D721Med (cell line): ENCODE data around the gene MRPL54.

Source experiments
- DNase-seq: peaks from one replicate; pipeline ENCODE4 v3.0.0; 2011; ENCODE audit warnings: low spot score; ENCODE audit not compliant: insufficient read length
- FAIRE-seq: peaks from 2 replicates; lab custom pipeline; 2011; peaks lifted over from hg19 to GRCh38; lab: Jason Lieb, UNC
- TF ChIP-seq, protein P1 (sequence below): IDR thresholded peaks from 2 replicates; pipeline ENCODE4 v1.5.1; 2012; ENCODE audit warnings: mild to moderate bottlenecking, control low read depth; ENCODE audit not compliant: insufficient read depth; ENCODE audit errors: missing control alignments

The MRPL54 gene

DNA sequence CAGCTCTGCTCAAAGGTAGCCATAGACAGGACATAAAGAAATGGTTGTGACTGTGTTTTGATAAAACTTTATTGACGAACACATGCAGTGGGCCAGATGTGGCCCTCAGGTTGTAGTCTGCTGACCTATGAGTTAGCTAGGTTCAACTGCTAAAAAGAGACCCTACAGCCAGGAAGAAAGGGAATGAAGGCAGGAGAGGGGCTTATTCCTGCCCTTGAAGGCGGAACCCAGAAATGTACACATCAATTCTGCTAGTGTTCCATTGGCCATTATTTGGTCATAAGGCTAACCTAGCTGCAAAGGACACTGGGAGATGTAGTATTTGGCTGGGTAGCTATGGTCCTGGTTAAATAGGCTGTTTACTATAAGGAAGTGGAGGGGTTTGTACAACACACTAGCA, 19.0 kb upstream of the MRPL54 start:
- TF ChIP-seq, protein P1, sequence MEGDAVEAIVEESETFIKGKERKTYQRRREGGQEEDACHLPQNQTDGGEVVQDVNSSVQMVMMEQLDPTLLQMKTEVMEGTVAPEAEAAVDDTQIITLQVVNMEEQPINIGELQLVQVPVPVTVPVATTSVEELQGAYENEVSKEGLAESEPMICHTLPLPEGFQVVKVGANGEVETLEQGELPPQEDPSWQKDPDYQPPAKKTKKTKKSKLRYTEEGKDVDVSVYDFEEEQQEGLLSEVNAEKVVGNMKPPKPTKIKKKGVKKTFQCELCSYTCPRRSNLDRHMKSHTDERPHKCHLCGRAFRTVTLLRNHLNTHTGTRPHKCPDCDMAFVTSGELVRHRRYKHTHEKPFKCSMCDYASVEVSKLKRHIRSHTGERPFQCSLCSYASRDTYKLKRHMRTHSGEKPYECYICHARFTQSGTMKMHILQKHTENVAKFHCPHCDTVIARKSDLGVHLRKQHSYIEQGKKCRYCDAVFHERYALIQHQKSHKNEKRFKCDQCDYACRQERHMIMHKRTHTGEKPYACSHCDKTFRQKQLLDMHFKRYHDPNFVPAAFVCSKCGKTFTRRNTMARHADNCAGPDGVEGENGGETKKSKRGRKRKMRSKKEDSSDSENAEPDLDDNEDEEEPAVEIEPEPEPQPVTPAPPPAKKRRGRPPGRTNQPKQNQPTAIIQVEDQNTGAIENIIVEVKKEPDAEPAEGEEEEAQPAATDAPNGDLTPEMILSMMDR, result no peak
- FAIRE-seq (no peak), DNase-seq (no peak)

DNA sequence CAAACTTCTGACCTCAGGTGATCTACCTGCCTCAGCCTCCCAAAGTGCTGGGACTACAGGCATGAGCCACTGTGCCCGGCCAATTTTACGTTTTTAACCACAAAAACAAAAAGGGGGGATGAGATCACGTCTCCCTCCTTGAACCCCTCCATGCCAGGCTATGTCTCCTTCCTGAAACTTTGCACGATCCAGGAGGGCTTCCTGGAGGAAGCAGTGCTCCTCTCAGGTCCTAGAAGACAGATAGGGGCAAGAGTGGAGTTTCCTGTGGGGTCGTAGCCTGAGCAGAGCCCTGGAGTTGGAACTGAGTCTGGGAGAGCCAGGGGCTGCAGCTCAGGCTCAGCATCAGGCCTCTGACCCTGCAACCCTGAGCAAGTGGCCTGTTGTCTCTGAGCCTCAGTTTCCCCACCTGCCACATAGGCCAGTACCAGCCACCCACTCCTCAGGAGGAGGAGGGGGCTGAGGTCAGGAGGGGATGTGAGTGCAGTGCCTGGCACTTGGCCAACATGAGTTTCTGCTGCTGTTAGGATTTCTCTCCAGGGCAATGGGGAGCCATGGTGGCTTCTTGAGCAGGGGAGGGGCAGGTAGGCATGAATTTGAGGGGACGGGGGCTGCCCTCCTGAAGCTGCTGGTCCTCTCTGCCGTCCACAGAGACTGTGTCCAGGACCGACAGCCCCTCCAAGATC, 17.0 kb upstream of the MRPL54 start:
- DNase-seq (no peak), FAIRE-seq (no peak)
- TF ChIP-seq, protein P1, result no peak

DNA sequence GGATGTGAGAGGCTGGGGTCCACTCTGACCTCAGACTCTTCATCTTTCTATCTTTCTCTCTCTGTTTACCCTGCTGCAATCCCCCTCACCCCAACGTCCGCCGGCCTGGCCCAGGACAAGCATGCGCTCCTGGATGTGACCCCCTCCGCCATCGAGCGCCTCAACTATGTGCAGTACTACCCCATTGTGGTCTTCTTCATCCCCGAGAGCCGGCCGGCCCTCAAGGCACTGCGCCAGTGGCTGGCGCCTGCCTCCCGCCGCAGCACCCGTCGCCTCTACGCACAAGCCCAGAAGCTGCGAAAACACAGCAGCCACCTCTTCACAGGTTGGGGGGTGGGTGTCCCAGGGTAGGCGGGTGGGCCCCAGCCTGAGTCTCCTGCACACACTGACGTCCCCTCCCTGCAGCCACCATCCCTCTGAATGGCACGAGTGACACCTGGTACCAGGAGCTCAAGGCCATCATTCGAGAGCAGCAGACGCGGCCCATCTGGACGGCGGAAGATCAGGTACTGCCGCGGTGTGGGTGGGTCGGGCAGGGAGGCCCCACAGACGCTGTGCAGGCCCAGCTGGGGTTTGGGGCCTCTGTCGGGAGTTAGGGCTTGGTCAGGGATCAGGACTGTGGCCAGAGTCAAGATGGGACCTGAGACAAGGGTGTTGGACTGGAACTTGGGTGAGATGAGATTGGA, 16.0 kb upstream of the MRPL54 start:
- TF ChIP-seq, protein P1, result no peak
- FAIRE-seq, result no peak

DNA sequence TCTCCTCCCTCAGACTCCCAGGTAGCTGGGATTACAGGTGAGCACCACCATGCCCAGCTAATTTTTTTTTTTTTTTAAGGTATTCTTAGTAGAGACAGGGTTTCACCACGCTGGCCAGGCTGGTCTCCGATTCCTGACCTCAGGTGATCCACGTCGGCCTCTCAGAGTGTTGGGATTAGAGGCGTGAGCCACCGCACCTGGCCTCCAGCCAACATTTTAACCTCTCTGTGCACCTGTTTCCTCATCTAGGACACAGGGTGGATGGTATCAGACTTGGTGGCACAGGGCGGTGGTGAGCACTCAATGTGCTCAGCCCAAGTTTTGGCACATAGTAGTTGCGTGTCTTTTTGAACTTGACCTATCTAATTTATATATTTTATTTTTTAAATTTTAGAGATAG, 13.5 kb upstream of the MRPL54 start:
- no peak for DNase-seq
- TF ChIP-seq, protein P1, result no peak
- no peak for FAIRE-seq

More for the DNA sequence above, 16.0 kb upstream of the MRPL54 start:
- no peak for DNase-seq

DNA sequence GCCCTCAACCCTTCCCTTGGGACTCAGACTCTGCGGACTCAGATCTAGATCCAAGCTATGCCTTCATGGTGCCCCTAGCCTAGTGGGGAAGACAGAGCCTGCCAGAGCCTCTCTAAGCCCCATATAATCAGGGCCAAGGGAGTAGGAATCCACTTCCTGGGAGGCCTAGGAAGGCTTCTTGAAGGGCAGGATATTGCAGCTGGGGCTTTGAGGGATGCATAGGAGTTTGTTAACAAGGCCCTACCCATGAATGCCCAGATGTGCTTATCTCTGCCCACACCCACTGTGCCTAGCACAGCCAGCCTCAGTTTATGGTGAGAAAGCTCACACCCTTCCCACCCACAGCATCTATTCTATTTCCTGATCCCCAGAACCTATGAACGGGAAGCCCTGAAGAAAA, 12.3 kb upstream of the MRPL54 start:
- no peak for DNase-seq
- TF ChIP-seq, protein P1, result no peak
- no peak for FAIRE-seq

DNA sequence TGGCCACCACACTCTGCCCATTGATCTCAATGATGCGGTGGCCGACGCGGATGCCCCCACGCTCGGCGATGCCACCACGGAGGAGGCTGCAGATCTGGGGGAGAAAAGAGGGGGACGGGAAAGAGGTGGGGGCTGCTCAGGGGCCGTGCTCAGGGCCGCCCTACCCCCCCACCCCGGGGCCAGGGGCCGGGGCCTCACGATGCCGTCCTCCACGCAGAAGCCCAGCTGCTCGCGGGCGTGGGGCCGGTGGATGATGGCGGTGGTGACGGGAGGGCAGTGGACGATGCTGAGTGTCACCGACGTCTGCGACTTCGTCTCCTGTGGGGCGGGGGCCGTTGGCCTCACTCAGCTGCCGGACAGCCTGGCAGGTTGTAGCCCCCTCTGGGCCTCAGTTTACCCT, 11.2 kb upstream of the MRPL54 start:
- FAIRE-seq, result no peak
- no peak for DNase-seq
- TF ChIP-seq, protein P1, result no peak

DNA sequence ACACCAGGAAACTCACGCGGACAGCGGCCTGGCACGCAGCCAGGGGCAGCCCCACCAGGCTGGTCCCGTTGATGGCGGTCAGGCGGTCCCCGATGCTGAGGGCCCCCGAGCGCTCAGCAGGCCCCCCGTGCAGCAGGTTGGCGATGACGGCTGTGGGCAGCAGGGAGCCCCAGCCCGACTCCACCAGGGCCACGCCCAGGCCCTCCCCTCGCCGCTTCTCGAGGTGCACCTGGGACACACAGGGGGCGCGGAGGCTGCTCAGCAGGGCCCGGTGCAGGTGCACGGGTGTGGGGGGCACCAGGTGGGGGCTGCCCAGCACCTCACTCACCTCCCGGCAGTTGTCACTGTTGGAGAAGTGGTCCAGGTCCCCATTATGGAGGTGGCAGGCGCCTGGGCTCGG, 10.0 kb upstream of the MRPL54 start:
- TF ChIP-seq, protein P1, result no peak
- DNase-seq (no peak), FAIRE-seq (no peak)
